KOPT-K1 (cell line): ENCODE measurements around the gene TMEFF2.

Source experiments
- H3K27ac ChIP-seq: fragments of 200-600 bp; sonication (generic); 2 replicates; pipeline ENCODE4 v1.5.1; 2016; ENCODE audit warnings: antibody characterized with exemption, mild to moderate bottlenecking, low read depth, low read length; ENCODE audit not compliant: poor library complexity, severe bottlenecking
- H3K36me3 ChIP-seq: fragments of 200-600 bp; sonication (generic); 2 replicates; pipeline ENCODE4 v1.5.1; 2017; ENCODE audit warnings: antibody characterized with exemption, mild to moderate bottlenecking, low read length, moderate library complexity; ENCODE audit not compliant: insufficient read depth
- H3K9me3 ChIP-seq: fragments of 200-600 bp; sonication (generic); 2 replicates; pipeline ENCODE4 v1.5.1; 2017; ENCODE audit warnings: antibody characterized with exemption, low read length, mild to moderate bottlenecking; ENCODE audit not compliant: insufficient read depth, poor library complexity, severe bottlenecking

The TMEFF2 gene

DNA sequence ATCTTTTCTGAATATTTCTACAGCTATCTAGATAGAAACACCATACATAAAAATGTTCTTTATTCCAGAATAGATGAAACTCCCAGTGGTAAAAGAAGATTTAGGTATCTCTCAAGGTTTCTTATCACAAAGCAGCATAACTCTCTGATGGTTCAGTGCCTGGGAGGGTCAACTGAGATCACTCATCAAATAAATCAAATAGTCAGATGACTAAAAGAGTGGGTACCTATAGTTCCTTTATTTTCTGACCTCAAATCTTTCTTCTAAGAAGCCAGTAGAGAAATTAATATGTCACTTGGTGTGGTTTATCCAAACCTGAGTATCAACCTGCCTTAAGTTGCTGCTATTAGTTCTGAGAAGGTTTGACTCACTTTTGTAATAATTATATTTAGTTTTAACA, 120.9 kb downstream of the TMEFF2 start:
- Histone ChIP-seq H3K36me3 (no peaks in the 10 kb centered on the region), H3K9me3 (no peaks in the 10 kb centered on the region), H3K27ac (no peak overlapping the region)

- no peak overlapping the region for H3K27ac ChIP-seq
- H3K36me3 ChIP-seq = no peaks in the 10 kb centered on the region
- H3K9me3 ChIP-seq = no peaks in the 10 kb centered on the region
Observed at GRCh38 chr2:192072778-192073177, 122.0 kb downstream of the TMEFF2 start.

- Histone ChIP-seq H3K36me3 (no peaks in the 10 kb centered on the region), H3K27ac (no peak overlapping the region), H3K9me3 (no peaks in the 10 kb centered on the region)
Observed at GRCh38 chr2:192072261-192072660, 122.5 kb downstream of the TMEFF2 start.

- no peaks in the 10 kb centered on the region for H3K9me3 ChIP-seq
- no peaks in the 10 kb centered on the region for H3K36me3 ChIP-seq
- H3K27ac ChIP-seq = no peak overlapping the region
Observed at GRCh38 chr2:192070099-192070498, 124.6 kb downstream of the TMEFF2 start.

- Histone ChIP-seq H3K27ac (no peak overlapping the region), H3K36me3 (no peaks in the 10 kb centered on the region), H3K9me3 (no peaks in the 10 kb centered on the region)
Observed at GRCh38 chr2:192069417-192069816, 125.3 kb downstream of the TMEFF2 start.

DNA sequence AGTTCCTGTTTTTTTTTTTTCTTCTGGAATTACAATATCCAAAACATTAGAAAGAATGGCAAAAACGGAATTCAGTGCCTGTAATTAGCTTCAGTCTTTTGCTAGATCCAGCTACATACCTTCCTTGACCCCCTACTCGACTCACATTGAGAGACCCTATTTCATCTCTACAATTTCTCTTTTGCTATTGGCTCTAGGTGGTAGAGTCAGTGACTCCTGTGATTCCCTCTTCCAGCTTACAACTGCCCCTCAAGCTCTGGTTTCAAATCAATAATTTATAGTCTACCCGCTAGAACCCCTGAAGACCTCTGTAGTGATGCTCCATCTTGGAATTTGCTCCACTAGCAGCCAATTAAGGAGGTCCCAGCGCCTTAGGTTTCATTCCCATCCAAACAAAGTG, 125.8 kb downstream of the TMEFF2 start:
- Histone ChIP-seq H3K9me3 (no peaks in the 10 kb centered on the region), H3K27ac (no peak overlapping the region), H3K36me3 (no peaks in the 10 kb centered on the region)

GRCh38 chr2:192067631-192068030, 127.1 kb downstream of the TMEFF2 start:
- Histone ChIP-seq H3K36me3 (no peaks in the 10 kb centered on the region), H3K27ac (no peak overlapping the region), H3K9me3 (no peaks in the 10 kb centered on the region)

DNA sequence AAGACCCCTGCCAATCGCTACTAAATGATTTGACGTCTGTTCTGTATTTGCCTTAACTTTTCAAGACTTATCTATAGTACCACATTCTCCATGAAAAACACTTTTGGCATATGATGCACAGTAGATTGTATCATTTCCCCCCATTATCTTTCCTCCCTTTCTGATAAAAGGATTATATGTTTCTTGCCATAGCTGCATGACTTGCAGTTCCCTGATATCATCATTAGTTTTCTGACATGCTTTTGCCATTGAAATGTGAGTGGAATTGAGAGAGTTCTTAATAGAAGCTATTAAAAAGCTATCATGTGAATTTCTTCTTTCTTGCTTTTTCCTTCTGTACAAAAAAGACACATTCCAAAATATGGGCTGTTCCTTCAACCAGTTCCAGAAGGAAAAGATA, 130.3 kb downstream of the TMEFF2 start:
- Histone ChIP-seq H3K9me3 (no peaks in the 10 kb centered on the region), H3K36me3 (no peaks in the 10 kb centered on the region), H3K27ac (no peak overlapping the region)

- H3K27ac ChIP-seq = no peak overlapping the region
- no peaks in the 10 kb centered on the region for H3K36me3 ChIP-seq
- H3K9me3 ChIP-seq = no peaks in the 10 kb centered on the region
Observed at GRCh38 chr2:192060161-192060560, 134.6 kb downstream of the TMEFF2 start.

GRCh38 chr2:192059266-192059665, 135.5 kb downstream of the TMEFF2 start:
- Histone ChIP-seq H3K27ac (no peak overlapping the region), H3K9me3 (no peaks in the 10 kb centered on the region), H3K36me3 (no peaks in the 10 kb centered on the region)

DNA sequence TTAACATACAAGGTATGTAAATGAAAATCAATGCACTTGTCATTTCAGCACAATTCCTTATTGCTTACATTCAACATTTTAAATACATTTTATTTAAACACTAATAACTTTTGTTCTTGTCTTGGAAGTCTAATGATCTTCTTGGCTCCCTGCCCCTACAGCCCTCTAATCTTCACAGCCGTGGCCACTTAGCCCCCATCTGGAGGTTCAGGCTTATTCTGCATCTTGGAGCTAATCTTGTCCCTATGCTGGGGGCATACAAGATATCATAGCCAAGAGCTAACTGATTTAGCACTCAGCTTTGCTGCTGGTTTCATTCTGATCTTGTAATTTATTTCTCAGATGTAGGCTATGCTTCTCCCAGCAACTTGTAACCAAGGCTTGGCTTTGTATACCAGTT, 140.8 kb downstream of the TMEFF2 start:
- no peaks in the 10 kb centered on the region for H3K9me3 ChIP-seq
- no peaks in the 10 kb centered on the region for H3K36me3 ChIP-seq
- no peak overlapping the region for H3K27ac ChIP-seq

DNA sequence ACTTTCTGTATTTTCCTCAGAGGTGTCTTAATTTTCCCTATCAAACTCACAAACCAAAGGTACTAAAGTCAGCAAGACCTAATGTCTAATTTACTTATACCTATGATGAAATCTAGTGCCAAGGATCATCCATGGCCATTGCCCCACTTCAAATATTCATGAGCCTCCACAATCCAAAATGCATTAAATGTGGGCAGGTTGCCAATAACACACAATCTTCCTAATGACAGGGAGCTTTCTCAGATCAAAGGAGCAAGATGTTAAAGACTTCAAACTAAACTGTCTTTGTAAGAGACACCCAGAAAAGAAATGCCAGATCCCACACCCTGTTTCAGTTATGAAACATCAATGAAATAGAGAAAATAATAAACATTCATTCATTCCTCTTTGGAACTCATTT, 143.2 kb downstream of the TMEFF2 start:
- H3K27ac ChIP-seq = no peak overlapping the region
- H3K9me3 ChIP-seq = no peaks in the 10 kb centered on the region
- no peaks in the 10 kb centered on the region for H3K36me3 ChIP-seq

GRCh38 chr2:192049362-192049761, 145.4 kb downstream of the TMEFF2 start:
- Histone ChIP-seq H3K9me3 (no peaks in the 10 kb centered on the region), H3K36me3 (no peaks in the 10 kb centered on the region), H3K27ac (no peak overlapping the region)

GRCh38 chr2:192047315-192048107, 147.2 kb downstream of the TMEFF2 start:
- Histone ChIP-seq H3K36me3 (no peaks in the 10 kb centered on the region), H3K27ac (no peak overlapping the region), H3K9me3 (no peaks in the 10 kb centered on the region)

- no peaks in the 10 kb centered on the region for H3K36me3 ChIP-seq
- no peaks in the 10 kb centered on the region for H3K9me3 ChIP-seq
- H3K27ac ChIP-seq = no peak overlapping the region
Observed at GRCh38 chr2:192044496-192044895, 150.2 kb downstream of the TMEFF2 start.

DNA sequence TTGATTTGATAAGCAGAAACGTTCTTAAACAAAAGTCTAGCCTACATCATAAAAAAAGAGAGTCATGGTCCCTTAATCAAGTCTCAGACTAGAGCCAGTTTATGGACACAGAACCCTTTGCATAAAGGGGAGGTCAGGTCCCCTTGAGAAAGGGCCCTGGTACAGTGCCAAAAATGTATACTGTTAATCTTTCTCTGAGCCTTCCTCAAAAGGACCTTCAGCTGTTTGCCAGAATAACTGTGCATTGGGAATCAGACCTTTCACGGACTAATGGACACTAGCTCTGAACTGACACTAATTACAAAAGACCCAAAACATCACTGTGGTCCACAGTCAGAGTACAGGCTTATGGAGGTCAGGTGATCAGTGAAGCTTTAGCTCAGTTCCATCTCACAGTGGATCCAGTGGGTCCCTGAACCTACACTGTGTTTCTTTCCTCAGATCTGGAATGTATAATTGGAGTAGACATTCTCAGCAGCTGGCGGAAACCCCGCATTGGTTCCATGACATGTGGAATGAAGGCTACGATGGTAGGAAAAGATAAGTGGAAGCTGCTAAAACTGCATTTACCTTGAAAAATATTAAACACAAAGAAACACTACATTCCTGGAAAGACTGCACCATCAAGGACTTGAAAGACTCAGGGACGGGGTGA, 151.4 kb downstream of the TMEFF2 start:
- Histone ChIP-seq H3K9me3 (no peaks in the 10 kb centered on the region), H3K27ac (no peak overlapping the region), H3K36me3 (no peaks in the 10 kb centered on the region)
